SK-N-SH (cell line): ENCODE results near the gene ITSN1. TPM values are rescaled to one million over a fixed set of nuclear protein-coding genes. Genes with fewer than 3 reads are reported as not detected.

Source experiments
- CTCF ChIA-PET: fragments of 300-600, 350-600 bp; formaldehyde crosslinking; extraction: SDS; loops from one replicate; lab custom pipeline; 2021; lab: Yijun Ruan, JAX
- POLR2A ChIA-PET: fragments of 350-600 bp; sonication (Branson Sonifier 250); formaldehyde crosslinking; extraction: SDS; loops from one replicate; lab custom pipeline; 2020; ENCODE audit warnings: antibody characterized with exemption, inconsistent platforms; lab: Yijun Ruan, JAX
- DNase-seq: peaks from one replicate; pipeline ENCODE4 v3.0.0; 2012
- H2AFZ ChIP-seq: fragments of 200-600 bp; sonication (generic); 2 replicates; pipeline ENCODE4 v1.8.1; 2016; ENCODE audit warnings: antibody characterized with exemption, mild to moderate bottlenecking, low read depth
- H3F3A ChIP-seq: fragments of 200-600 bp; sonication (generic); replicated peaks from 2 replicates; pipeline ENCODE3; 2016; ENCODE audit warnings: antibody characterized with exemption, mild to moderate bottlenecking; ENCODE audit not compliant: insufficient read depth
- H3K27ac ChIP-seq, 2 experiments: fragments of 200-500 bp in 1 of 2; fragments of 200-600 bp in 1 of 2; sonication (Bioruptor generic) in 1 of 2; sonication (generic), shearing (Covaris generic) in 1 of 2; 2 replicates each; pipeline versions ENCODE4 v1.5.1 to v1.6.1; 2014 to 2016; ENCODE audit warnings: low read depth in 2 of 2, inconsistent platforms in 1 of 2, low read length in 1 of 2, mild to moderate bottlenecking in 1 of 2, mixed read lengths in 1 of 2
- H3K27me3 ChIP-seq: fragments of 200-600 bp; sonication (generic), shearing (Covaris generic); 2 replicates; pipeline ENCODE4 v1.6.1; 2016; ENCODE audit warnings: mixed run types; ENCODE audit not compliant: insufficient read depth
- H3K36me3 ChIP-seq, 2 experiments: fragments of 200-500 bp in 1 of 2; fragments of 200-600 bp in 1 of 2; sonication (Bioruptor generic) in 1 of 2; sonication (generic) in 1 of 2; replicated peaks in 1 of 2; 2 replicates each; pipeline versions ENCODE3 to v1.5.1; 2014 to 2016; ENCODE audit warnings: low read length in 1 of 2, mild to moderate bottlenecking in 1 of 2; ENCODE audit not compliant: insufficient read depth in 2 of 2, control insufficient read depth in 1 of 2
- H3K4me1 ChIP-seq, 2 experiments: fragments of 200-500 bp in 1 of 2; fragments of 200-600 bp in 1 of 2; sonication (Bioruptor generic) in 1 of 2; sonication (generic), shearing (Covaris generic) in 1 of 2; 2 replicates each; pipeline versions ENCODE4 v1.5.1 to v1.6.1; 2014 to 2016; ENCODE audit warnings: low read depth in 1 of 2, low read length in 1 of 2, mixed run types in 1 of 2; ENCODE audit not compliant: insufficient read depth in 2 of 2, control insufficient read depth in 1 of 2
- H3K4me2 ChIP-seq: fragments of 200-600 bp; sonication (generic), shearing (Covaris generic); 2 replicates; pipeline ENCODE4 v1.6.1; 2017; ENCODE audit warnings: mixed run types
- H3K4me3 ChIP-seq, 2 experiments: fragments of 200-500 bp in 1 of 2; fragments of 200-600 bp in 1 of 2; sonication (Bioruptor generic) in 1 of 2; sonication (generic), shearing (Covaris generic) in 1 of 2; 2 replicates each; pipeline versions ENCODE4 v1.5.1 to v1.8.1; 2014 to 2016; ENCODE audit warnings: low read depth in 2 of 2, inconsistent platforms in 1 of 2, low read length in 1 of 2, mild to moderate bottlenecking in 1 of 2, mixed read lengths in 1 of 2, moderate library complexity in 1 of 2
- H3K79me2 ChIP-seq: fragments of 200-600 bp; sonication (generic); 2 replicates; pipeline ENCODE4 v1.8.1; 2017; ENCODE audit warnings: mild to moderate bottlenecking; ENCODE audit not compliant: insufficient read depth
- H3K9ac ChIP-seq: fragments of 200-600 bp; sonication (generic); 2 replicates; pipeline ENCODE4 v1.6.1; 2017; ENCODE audit warnings: mixed run types
- H3K9me2 ChIP-seq: fragments of 200-600 bp; sonication (generic); 2 replicates; pipeline ENCODE4 v1.6.1; 2017; ENCODE audit warnings: mixed run types
- H3K9me3 ChIP-seq: fragments of 200-600 bp; sonication (generic); 2 replicates; pipeline ENCODE4 v1.6.1; 2017; ENCODE audit warnings: mixed run types, mild to moderate bottlenecking, moderate library complexity
- H4K20me1 ChIP-seq: fragments of 200-600 bp; sonication (generic); 2 replicates; pipeline ENCODE4 v1.6.1; 2017; ENCODE audit warnings: mild to moderate bottlenecking, mixed run types; ENCODE audit not compliant: insufficient read depth
- CHD2 ChIP-seq: fragments of 150-350 bp; IDR thresholded peaks from 2 replicates; pipeline ENCODE4 v1.6.1; 2018; ENCODE audit warnings: low read length; ENCODE audit not compliant: partially characterized antibody
- FOSL2 ChIP-seq: IDR thresholded peaks from 2 replicates; pipeline ENCODE4 v1.4.0; 2012; ENCODE audit warnings: low read depth, mild to moderate bottlenecking, moderate library complexity, borderline replicate concordance
- FOXJ3 ChIP-seq: sonication (generic); formaldehyde crosslinking; IDR thresholded peaks from 2 replicates; pipeline ENCODE4 v1.5.1; 2020; ENCODE audit warnings: mild to moderate bottlenecking, missing genetic modification reagents
- GABPA ChIP-seq: IDR thresholded peaks from 2 replicates; pipeline ENCODE4 v1.4.0; 2012; ENCODE audit warnings: low read depth, mild to moderate bottlenecking
- JUND ChIP-seq: IDR thresholded peaks from 2 replicates; pipeline ENCODE4 v1.4.0; 2012
- NFIC ChIP-seq: IDR thresholded peaks from 2 replicates; pipeline ENCODE4 v1.4.0; 2012; ENCODE audit warnings: borderline replicate concordance
- YY1 ChIP-seq: IDR thresholded peaks from 2 replicates; pipeline ENCODE4 v1.4.0; 2012; ENCODE audit warnings: low read depth, mild to moderate bottlenecking
- WGBS: methylation state at CpG from one replicate; pipeline ENCODE4 v1.1.6; 2017; ENCODE audit warnings: low lambda C conversion rate; 5-methylcytosine and 5-hydroxymethylcytosine counted together
- polyA plus RNA-seq, 3 experiments: library from polyadenylated mRNA; depleted of rRNA; stranded (reverse); fragments of >200 nt; gene quantifications; 2 replicates each; pipeline ENCODE4 v1.2.3, GENCODE V29; 2012

Gene ITSN1
- polyA plus RNA-seq, 1 of the 3 experiments (the other 2 are of a cell fraction): 27.8 TPM

DNA sequence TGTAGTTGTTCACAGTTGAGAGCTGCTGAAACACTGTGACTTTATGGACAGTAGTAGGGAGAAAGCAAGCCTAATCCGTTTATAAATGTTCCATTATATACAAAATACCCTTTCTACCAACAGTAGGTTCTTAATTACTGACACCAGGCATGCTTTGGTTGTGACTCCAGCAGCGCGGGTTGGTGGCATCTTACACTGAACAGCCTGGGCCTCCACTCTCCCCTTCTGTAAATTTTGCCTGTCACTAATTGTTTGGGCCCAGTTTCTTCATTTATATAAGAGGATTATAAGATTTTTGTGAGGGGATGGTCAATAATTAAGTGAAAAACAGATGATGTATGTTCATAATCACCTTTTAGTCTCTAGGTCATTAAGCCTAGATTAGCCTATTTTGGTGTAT, 58.2 kb downstream of the ITSN1 start:
- Histone ChIP-seq H2AFZ (no peak overlapping the region), H3K9ac (no peak overlapping the region), H3K36me3 (no peaks in the 10 kb centered on the region), H3K4me1 (peaks cover 2 to 8% of the 10 kb centered on the region in 2 experiments; a peak in 2 of 4 replicates), H3K9me3 (no peaks in the 10 kb centered on the region), H3K9me2 (no peaks in the 10 kb centered on the region), H3K4me2 (no peak overlapping the region), H4K20me1 (peaks cover 30% of the 10 kb centered on the region), H3K27ac (no peak overlapping the region), H3F3A (peaks cover 9% of the 10 kb centered on the region), H3K27me3 (no peaks in the 10 kb centered on the region), H3K4me3 (no peak overlapping the region), H3K79me2 (peaks cover 92% of the 10 kb centered on the region)
- 93% methylated on average over 3 of the region's 3 CpGs for WGBS
- CTCF ChIA-PET: no interaction called here
- POLR2A ChIA-PET: no interaction called here
- no peak for DNase-seq
- TF ChIP-seq GABPA: no peak
- TF ChIP-seq FOSL2: no peak
- no peak for TF ChIP-seq CHD2
- TF ChIP-seq NFIC: no peak
- TF ChIP-seq, all 33 proteins: peak for 0

GRCh38 chr21:33703750-33704606, 61.7 kb downstream of the ITSN1 start:
- Histone ChIP-seq H3K4me3 (no peak overlapping the region), H2AFZ (no peak overlapping the region), H3K4me2 (no peak overlapping the region), H3K4me1 (peaks cover 0 to 5% of the 10 kb centered on the region in 2 experiments; a peak in 1 of 4 replicates), H3K36me3 (peaks cover 0 to 13% of the 10 kb centered on the region in 2 experiments), H3K27ac (no peak overlapping the region), H3K9ac (no peak overlapping the region), H3K79me2 (peaks cover 92% of the 10 kb centered on the region), H4K20me1 (peaks cover 8% of the 10 kb centered on the region; the same call in 1 of the 2 replicates), H3K9me3 (peaks cover 6% of the 10 kb centered on the region; the same call in 1 of the 2 replicates), H3K9me2 (no peaks in the 10 kb centered on the region), H3K27me3 (no peaks in the 10 kb centered on the region), H3F3A (peaks cover 12% of the 10 kb centered on the region)
- WGBS: 94% methylated on average over 10 of the region's 10 CpGs
- ChIA-PET CTCF (interaction anchor here (1.1 kb wide), 1 partner anchor 13 kb away, joined by 3 read pairs; no protein-coding TSS in a partner anchor), POLR2A (no interaction called here)
- no peak for TF ChIP-seq FOXJ3 (CRISPR knock-in tag)
- no peak for DNase-seq

DNA sequence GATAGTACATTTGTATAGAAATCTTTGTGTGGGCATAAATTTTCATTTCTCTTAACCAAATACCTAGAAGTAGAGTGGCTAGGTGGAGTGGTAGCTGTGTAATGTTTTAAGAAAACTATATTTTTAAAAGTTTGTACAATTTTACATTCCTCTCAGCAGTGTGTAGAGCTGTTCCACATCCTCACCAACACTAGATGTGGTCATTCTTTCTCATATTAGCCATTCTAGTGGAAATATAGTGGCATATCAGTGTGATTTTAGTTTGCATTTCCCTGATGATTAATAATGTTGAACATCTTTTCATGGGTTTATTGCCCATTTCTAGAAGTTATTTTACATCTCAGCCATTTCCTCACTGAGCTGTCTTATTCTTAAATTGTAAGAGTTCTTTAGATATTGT, 65.5 kb downstream of the ITSN1 start:
- ChIA-PET CTCF (no interaction called here), POLR2A (no interaction called here)
- no peak for DNase-seq
- Histone ChIP-seq H3K4me3 (no peak overlapping the region), H3K4me2 (no peak overlapping the region), H3K4me1 (peaks cover 0 to 5% of the 10 kb centered on the region in 2 experiments; a peak in 1 of 4 replicates), H3F3A (peaks cover 13% of the 10 kb centered on the region), H2AFZ (no peak overlapping the region), H3K9me3 (peaks cover 10% of the 10 kb centered on the region; the same call in 1 of the 2 replicates), H3K36me3 (peaks cover 0 to 26% of the 10 kb centered on the region in 2 experiments), H3K9ac (no peak overlapping the region), H3K79me2 (peaks cover 90% of the 10 kb centered on the region), H3K27me3 (no peaks in the 10 kb centered on the region), H3K9me2 (no peaks in the 10 kb centered on the region), H3K27ac (no peak overlapping the region), H4K20me1 (no peaks in the 10 kb centered on the region)
- TF ChIP-seq YY1 (no peak), JUND (no peak)
